Measurements from ENCODE around the gene RPL21.

- TF ChIP-seq, protein P1, sequence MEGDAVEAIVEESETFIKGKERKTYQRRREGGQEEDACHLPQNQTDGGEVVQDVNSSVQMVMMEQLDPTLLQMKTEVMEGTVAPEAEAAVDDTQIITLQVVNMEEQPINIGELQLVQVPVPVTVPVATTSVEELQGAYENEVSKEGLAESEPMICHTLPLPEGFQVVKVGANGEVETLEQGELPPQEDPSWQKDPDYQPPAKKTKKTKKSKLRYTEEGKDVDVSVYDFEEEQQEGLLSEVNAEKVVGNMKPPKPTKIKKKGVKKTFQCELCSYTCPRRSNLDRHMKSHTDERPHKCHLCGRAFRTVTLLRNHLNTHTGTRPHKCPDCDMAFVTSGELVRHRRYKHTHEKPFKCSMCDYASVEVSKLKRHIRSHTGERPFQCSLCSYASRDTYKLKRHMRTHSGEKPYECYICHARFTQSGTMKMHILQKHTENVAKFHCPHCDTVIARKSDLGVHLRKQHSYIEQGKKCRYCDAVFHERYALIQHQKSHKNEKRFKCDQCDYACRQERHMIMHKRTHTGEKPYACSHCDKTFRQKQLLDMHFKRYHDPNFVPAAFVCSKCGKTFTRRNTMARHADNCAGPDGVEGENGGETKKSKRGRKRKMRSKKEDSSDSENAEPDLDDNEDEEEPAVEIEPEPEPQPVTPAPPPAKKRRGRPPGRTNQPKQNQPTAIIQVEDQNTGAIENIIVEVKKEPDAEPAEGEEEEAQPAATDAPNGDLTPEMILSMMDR (IDR thresholded peaks at IDR 0.05): no peak
- TF ChIP-seq EZH2phosphoT487 (IDR thresholded peaks at IDR 0.05): no peak
Measured at GRCh38 chr13:27280009-27280656, 28.8 kb downstream of the RPL21 start.

All from neural progenitor cell (in vitro differentiated cells).